H9 (cell line): ENCODE results near the gene TYW5. TPM values are rescaled to one million over a fixed set of nuclear protein-coding genes. Genes with fewer than 3 reads are reported as not detected.

Source experiments
- DNase-seq: peaks from one replicate; pipeline ENCODE4 v3.0.0-alpha.2; 2017
- H2AFZ ChIP-seq: one replicate; pipeline ENCODE4 v1.6.1; 2013; ENCODE audit warnings: mild to moderate bottlenecking, low read length, control low read depth, moderate library complexity
- H2AK5ac ChIP-seq: 2 replicates; pipeline ENCODE4 v1.6.1; 2013; ENCODE audit warnings: low read length, control low read depth, mixed read lengths; ENCODE audit not compliant: insufficient read length
- H2BK120ac ChIP-seq: one replicate; pipeline ENCODE4 v1.6.1; 2013; ENCODE audit warnings: low read depth, mild to moderate bottlenecking, low read length, control low read depth, inconsistent platforms; ENCODE audit not compliant: poor library complexity, severe bottlenecking
- H2BK12ac ChIP-seq: 2 replicates; pipeline ENCODE4 v1.6.1; 2013; ENCODE audit warnings: low read length, control low read depth, mixed read lengths, low read depth; ENCODE audit not compliant: insufficient read length
- H2BK15ac ChIP-seq: 2 replicates; pipeline ENCODE4 v1.6.1; 2013; ENCODE audit warnings: low read depth, low read length, control low read depth
- H2BK20ac ChIP-seq: one replicate; pipeline ENCODE4 v1.6.1; 2013; ENCODE audit warnings: low read depth, mild to moderate bottlenecking, low read length, control low read depth, inconsistent platforms; ENCODE audit not compliant: poor library complexity, severe bottlenecking
- H2BK5ac ChIP-seq: 2 replicates; pipeline ENCODE4 v1.6.1; 2013; ENCODE audit warnings: low read length, control low read depth, mixed read lengths; ENCODE audit not compliant: insufficient read length
- H3K14ac ChIP-seq: 2 replicates; pipeline ENCODE4 v1.6.1; 2013; ENCODE audit warnings: low read length, control low read depth; ENCODE audit not compliant: insufficient read depth
- H3K18ac ChIP-seq: 2 replicates; pipeline ENCODE4 v1.6.1; 2013; ENCODE audit warnings: low read depth, mild to moderate bottlenecking, mixed read lengths, low read length, control low read depth; ENCODE audit not compliant: insufficient read length
- H3K23ac ChIP-seq: 2 replicates; pipeline ENCODE4 v1.6.1; 2013; ENCODE audit warnings: low read length, control low read depth, mixed read lengths, low read depth; ENCODE audit not compliant: insufficient read length
- H3K23me2 ChIP-seq: 2 replicates; pipeline ENCODE4 v1.6.1; 2013; ENCODE audit warnings: low read depth, mild to moderate bottlenecking, mixed read lengths, low read length, control low read depth; ENCODE audit not compliant: insufficient read length, poor library complexity, severe bottlenecking
- H3K27ac ChIP-seq: 2 replicates; pipeline ENCODE4 v1.5.1; 2013; ENCODE audit warnings: low read length, control low read depth, mixed read lengths, low read depth; ENCODE audit not compliant: insufficient read length
- H3K27me3 ChIP-seq: 2 replicates; pipeline ENCODE4 v1.6.1; 2013; ENCODE audit warnings: low read length, control low read depth, inconsistent platforms; ENCODE audit not compliant: insufficient read depth
- H3K4ac ChIP-seq: 2 replicates; pipeline ENCODE4 v1.6.1; 2013; ENCODE audit warnings: low read depth, mild to moderate bottlenecking, control low read depth, inconsistent platforms, low read length, moderate library complexity
- H3K4me1 ChIP-seq: 2 replicates; pipeline ENCODE4 v1.6.1; 2013; ENCODE audit warnings: low read length, control low read depth, inconsistent platforms; ENCODE audit not compliant: insufficient read depth
- H3K4me2 ChIP-seq: 2 replicates; pipeline ENCODE4 v1.6.1; 2013; ENCODE audit warnings: low read length, control low read depth, mixed read lengths; ENCODE audit not compliant: insufficient read length, insufficient read depth
- H3K56ac ChIP-seq: 2 replicates; pipeline ENCODE4 v1.6.1; 2013; ENCODE audit warnings: low read depth, mild to moderate bottlenecking, mixed read lengths, low read length, control low read depth; ENCODE audit not compliant: insufficient read length
- H3K79me1 ChIP-seq: 2 replicates; pipeline ENCODE4 v1.6.1; 2013; ENCODE audit warnings: low read depth, mild to moderate bottlenecking, moderate library complexity, low read length, control low read depth, inconsistent platforms; ENCODE audit not compliant: insufficient read depth, poor library complexity, severe bottlenecking
- H3K79me2 ChIP-seq: 2 replicates; pipeline ENCODE4 v1.6.1; 2013; ENCODE audit warnings: low read length, control low read depth, inconsistent platforms; ENCODE audit not compliant: insufficient read depth
- H3K9ac ChIP-seq: 2 replicates; pipeline ENCODE4 v1.6.1; 2013; ENCODE audit warnings: low read length, control low read depth, mixed read lengths; ENCODE audit not compliant: insufficient read length; ENCODE audit errors: extremely low read depth
- H3K9me3 ChIP-seq: one replicate; pipeline ENCODE4 v1.6.1; 2013; ENCODE audit warnings: low read depth, low read length, inconsistent platforms; ENCODE audit not compliant: control insufficient read depth
- H3T11ph ChIP-seq: one replicate; pipeline ENCODE4 v1.6.1; 2013; ENCODE audit warnings: mild to moderate bottlenecking, low read length, control low read depth, inconsistent platforms
- H4K20me1 ChIP-seq: one replicate; pipeline ENCODE4 v1.6.1; 2013; ENCODE audit not compliant: control insufficient read depth, insufficient read length, insufficient read depth
- H4K5ac ChIP-seq: 2 replicates; pipeline ENCODE4 v1.6.1; 2013; ENCODE audit warnings: low read depth, mild to moderate bottlenecking, mixed read lengths, low read length, control low read depth; ENCODE audit not compliant: insufficient read length
- H4K8ac ChIP-seq: replicated peaks from 2 replicates; pipeline ENCODE4 v1.6.1; 2013; ENCODE audit warnings: low read length, control low read depth, mixed read lengths, low read depth; ENCODE audit not compliant: insufficient read length
- H4K91ac ChIP-seq: 2 replicates; pipeline ENCODE4 v1.6.1; 2013; ENCODE audit warnings: low read depth, mild to moderate bottlenecking, moderate library complexity, mixed read lengths, low read length, control low read depth; ENCODE audit not compliant: insufficient read length
- H3K27ac Mint-ChIP-seq, 3 experiments: 2 replicates in 2 of 3; 3 replicates in 1 of 3; pipeline ENCODE4 v1.8.0; 2020 to 2021; ENCODE audit warnings: mixed read lengths in 3 of 3, mild to moderate bottlenecking in 1 of 3, moderate library complexity in 1 of 3
- H3K27me3 Mint-ChIP-seq: 2 replicates; pipeline ENCODE4 v1.8.0; 2021; ENCODE audit warnings: low read depth, mild to moderate bottlenecking, moderate library complexity, mixed read lengths
- H3K36me3 Mint-ChIP-seq, 3 experiments: 2 replicates in 2 of 3; 3 replicates in 1 of 3; pipeline ENCODE4 v1.8.0; 2020 to 2021; ENCODE audit warnings: low read depth in 3 of 3, mixed read lengths in 3 of 3; ENCODE audit not compliant: insufficient read depth in 1 of 3
- H3K4me1 Mint-ChIP-seq, 2 experiments: 2 replicates each; pipeline ENCODE4 v1.8.0; 2020; ENCODE audit warnings: mixed read lengths in 2 of 2
- H3K4me3 Mint-ChIP-seq, 2 experiments: 2 replicates in 1 of 2; 3 replicates in 1 of 2; pipeline ENCODE4 v1.8.0; 2020 to 2021; ENCODE audit warnings: mild to moderate bottlenecking in 2 of 2, mixed read lengths in 2 of 2, moderate library complexity in 1 of 2
- H3K9me3 Mint-ChIP-seq, 2 experiments: 2 replicates in 1 of 2; 3 replicates in 1 of 2; pipeline ENCODE4 v1.8.0; 2020; ENCODE audit warnings: mild to moderate bottlenecking in 2 of 2, mixed read lengths in 2 of 2, moderate library complexity in 1 of 2
- WGBS: extraction: QIAGEN DNeasy Blood & Tissue Kit; methylation state at CpG from one replicate; pipeline ENCODE4 v1.1.7; 2013; ENCODE audit warnings: missing lambda C conversion rate, low lambda C conversion rate, mixed read lengths; ENCODE audit not compliant: insufficient read length; ENCODE audit errors: extremely low coverage; 5-methylcytosine and 5-hydroxymethylcytosine counted together
- total RNA-seq: library from RNA; stranded (reverse); gene quantifications from 2 replicates; pipeline ENCODE4 v1.2.1, GENCODE V29; 2021
- TF ChIP-seq, protein P1 (sequence below): fragments of 200-600 bp; sonication (generic); conservative IDR thresholded peaks from 3 replicates; pipeline ENCODE4 v1.8.0; 2021; ENCODE audit warnings: antibody characterized with exemption, mild to moderate bottlenecking

TYW5 gene
- total RNA-seq, 1 experiment from 2014 or later = 17.7 TPM

DNA sequence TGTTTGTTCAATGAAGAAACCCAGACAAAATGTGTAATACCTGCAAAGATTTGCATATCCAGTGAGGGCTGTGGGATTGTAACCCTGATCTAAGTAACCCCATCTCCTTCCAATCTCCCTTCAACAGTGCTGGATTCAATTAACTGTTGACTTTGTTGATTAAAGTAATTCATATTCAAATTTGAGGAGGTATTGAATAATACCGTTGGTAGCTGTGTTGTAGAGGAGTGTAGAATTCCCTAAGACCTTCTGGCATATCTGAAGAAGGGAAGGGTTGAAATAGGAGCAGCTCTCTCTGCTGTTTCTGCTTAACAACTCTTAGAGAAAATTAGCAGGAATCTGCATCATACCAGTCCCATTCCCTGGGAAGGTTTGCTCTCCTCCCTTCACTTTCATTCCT, 28.2 kb upstream of the TYW5 start:
- Histone ChIP-seq H3K27ac (peak overlapping the region; percentile 55), H2BK5ac (no peak overlapping the region), H3K4me1 (peaks cover 6% of the 10 kb centered on the region), H2BK120ac (no peak overlapping the region), H3K18ac (no peak overlapping the region), H3K79me2 (no peaks in the 10 kb centered on the region), H4K5ac (no peak overlapping the region), H3K27me3 (no peaks in the 10 kb centered on the region), H2BK15ac (no peak overlapping the region), H2AFZ (no peak overlapping the region), H3K9me3 (no peaks in the 10 kb centered on the region), H2AK5ac (no peak overlapping the region), H3T11ph (no peak overlapping the region), H3K56ac (no peak overlapping the region), H2BK20ac (no peak overlapping the region), H3K4ac (no peak overlapping the region), H3K4me2 (no peak overlapping the region), H4K20me1 (no peaks in the 10 kb centered on the region), H3K9ac (no peak overlapping the region), H3K14ac (no peak overlapping the region), H3K23me2 (peaks cover 4% of the 10 kb centered on the region), H4K91ac (no peak overlapping the region), H3K23ac (no peak overlapping the region), H4K8ac (no peak overlapping the region), H3K79me1 (no peaks in the 10 kb centered on the region), H2BK12ac (no peak overlapping the region)
- no peaks in the 10 kb centered on the region for H3K9me3 Mint-ChIP-seq
- peaks cover 0 to 2% (median 0%) of the 10 kb centered on the region in 3 experiments; a peak in 1 of 7 replicates for H3K36me3 Mint-ChIP-seq
- peaks cover 26 to 35% of the 10 kb centered on the region in 2 experiments for H3K4me1 Mint-ChIP-seq
- WGBS = no CpG with 5 or more reads among the region's 1 CpG
- H3K27ac Mint-ChIP-seq = peak overlapping the region; percentile 9 to 94 (median 54); a peak in 4 of 7 replicates
- no peaks in the 10 kb centered on the region for H3K27me3 Mint-ChIP-seq
- DNase-seq = no peak
- TF ChIP-seq, protein P1, sequence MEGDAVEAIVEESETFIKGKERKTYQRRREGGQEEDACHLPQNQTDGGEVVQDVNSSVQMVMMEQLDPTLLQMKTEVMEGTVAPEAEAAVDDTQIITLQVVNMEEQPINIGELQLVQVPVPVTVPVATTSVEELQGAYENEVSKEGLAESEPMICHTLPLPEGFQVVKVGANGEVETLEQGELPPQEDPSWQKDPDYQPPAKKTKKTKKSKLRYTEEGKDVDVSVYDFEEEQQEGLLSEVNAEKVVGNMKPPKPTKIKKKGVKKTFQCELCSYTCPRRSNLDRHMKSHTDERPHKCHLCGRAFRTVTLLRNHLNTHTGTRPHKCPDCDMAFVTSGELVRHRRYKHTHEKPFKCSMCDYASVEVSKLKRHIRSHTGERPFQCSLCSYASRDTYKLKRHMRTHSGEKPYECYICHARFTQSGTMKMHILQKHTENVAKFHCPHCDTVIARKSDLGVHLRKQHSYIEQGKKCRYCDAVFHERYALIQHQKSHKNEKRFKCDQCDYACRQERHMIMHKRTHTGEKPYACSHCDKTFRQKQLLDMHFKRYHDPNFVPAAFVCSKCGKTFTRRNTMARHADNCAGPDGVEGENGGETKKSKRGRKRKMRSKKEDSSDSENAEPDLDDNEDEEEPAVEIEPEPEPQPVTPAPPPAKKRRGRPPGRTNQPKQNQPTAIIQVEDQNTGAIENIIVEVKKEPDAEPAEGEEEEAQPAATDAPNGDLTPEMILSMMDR = no peak
- H3K4me3 Mint-ChIP-seq = no peak overlapping the region; a peak in 1 of 5 replicates
